ENCODE measurements around the gene DENND1C.
"Not testable (repeated sequence)": the region's sequence is repeated elsewhere in the genome, so short reads cannot be mapped to it uniquely, and the experiment has no call there.

DENND1C gene

GRCh38 chr19:6509118-6509971 is 27.8 kb upstream of the DENND1C start:
- DNase-seq: no peak

GRCh38 chr19:6508028-6508771 is 26.6 kb upstream of the DENND1C start:
- DNase-seq: not testable (repeated sequence)

GRCh38 chr19:6503407-6504201 is 22.0 kb upstream of the DENND1C start:
- no peak for DNase-seq

GRCh38 chr19:6501740-6502648 is 20.4 kb upstream of the DENND1C start, which contains the start of gene TUBB4A:
Gene TUBB4A, minus strand, starts transcription at chr19:6502309. Its CDS starts 97 bp downstream, at chr19:6502212.
- DNase-seq: no peak

GRCh38 chr19:6500837-6501739 is 19.5 kb upstream of the DENND1C start:
- no peak for DNase-seq

GRCh38 chr19:6499052-6499790 is 17.6 kb upstream of the DENND1C start:
- no peak for DNase-seq

DNA sequence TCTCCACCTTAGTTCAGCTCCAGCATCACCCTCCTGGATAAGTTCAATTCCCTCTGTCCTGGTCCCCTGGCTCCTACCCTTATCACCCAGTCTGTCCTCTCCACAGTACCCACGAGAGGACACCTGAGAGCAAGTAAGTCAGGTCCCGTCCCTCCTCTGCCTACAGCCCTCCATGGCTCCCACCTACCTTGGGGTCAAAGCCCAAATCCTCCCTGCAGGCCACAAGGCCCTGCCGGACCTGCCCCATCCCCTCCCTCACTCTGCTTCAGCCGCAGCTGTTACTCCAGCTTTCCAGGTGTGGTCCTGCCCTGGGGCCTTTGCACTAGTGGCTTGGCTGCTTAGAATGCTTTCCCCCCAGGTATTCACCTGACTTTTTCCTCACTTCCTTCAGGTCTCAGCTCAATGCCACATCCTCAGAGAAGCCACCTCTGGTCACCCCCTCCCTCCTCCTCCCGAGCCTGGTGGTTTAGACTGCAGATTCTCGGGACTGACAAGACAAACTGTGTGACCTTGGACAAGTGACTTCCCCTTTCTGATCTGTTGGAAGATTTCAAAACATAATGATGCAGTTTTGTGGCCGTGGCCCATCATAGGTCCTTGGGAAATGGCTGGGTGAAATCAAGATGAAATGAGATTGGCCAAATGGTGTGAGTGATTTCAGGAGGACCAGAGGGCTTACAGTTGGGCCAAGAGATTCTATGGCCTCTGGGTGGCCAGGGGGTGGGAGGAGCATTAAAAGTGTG is 16.9 kb upstream of the DENND1C start:
- no peak for DNase-seq

- no peak for DNase-seq
Measured at GRCh38 chr19:6495947-6496346, 14.4 kb upstream of the DENND1C start.

DNA sequence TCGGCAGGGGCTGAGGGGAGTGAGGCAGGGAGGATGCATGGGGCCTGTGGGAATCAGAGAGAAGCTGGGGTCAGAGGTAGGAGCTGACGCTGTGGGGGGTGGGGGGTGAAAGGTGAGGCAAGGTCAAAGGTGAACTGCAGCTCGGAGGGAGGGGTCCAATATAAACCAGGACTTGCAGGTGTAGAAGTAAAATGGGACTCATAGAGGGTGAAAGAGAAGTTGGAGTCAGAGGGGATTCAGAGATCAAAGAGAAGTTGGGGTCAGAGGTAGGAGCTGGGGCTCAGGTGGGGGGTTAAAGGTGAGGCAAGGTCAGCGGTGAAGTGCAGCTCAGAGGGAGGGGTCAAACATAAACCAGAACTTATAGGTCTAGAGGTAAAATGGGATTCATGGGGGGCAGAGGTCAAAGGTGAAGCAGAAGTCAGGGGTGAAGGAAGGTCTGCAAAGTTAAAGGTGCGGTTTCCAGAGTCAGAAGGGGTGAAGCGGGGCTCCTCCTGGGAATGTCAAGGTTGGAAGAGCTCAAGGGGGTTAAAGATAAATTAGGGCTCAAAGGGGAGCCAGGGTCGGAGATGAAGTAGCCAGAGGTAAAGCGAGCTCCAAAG is 12.9 kb upstream of the DENND1C start:
- DNase-seq: no peak

GRCh38 chr19:6491802-6492592 is 10.4 kb upstream of the DENND1C start:
- no peak for DNase-seq

GRCh38 chr19:6490134-6490533 is 8.5 kb upstream of the DENND1C start:
- no peak for DNase-seq

DNA sequence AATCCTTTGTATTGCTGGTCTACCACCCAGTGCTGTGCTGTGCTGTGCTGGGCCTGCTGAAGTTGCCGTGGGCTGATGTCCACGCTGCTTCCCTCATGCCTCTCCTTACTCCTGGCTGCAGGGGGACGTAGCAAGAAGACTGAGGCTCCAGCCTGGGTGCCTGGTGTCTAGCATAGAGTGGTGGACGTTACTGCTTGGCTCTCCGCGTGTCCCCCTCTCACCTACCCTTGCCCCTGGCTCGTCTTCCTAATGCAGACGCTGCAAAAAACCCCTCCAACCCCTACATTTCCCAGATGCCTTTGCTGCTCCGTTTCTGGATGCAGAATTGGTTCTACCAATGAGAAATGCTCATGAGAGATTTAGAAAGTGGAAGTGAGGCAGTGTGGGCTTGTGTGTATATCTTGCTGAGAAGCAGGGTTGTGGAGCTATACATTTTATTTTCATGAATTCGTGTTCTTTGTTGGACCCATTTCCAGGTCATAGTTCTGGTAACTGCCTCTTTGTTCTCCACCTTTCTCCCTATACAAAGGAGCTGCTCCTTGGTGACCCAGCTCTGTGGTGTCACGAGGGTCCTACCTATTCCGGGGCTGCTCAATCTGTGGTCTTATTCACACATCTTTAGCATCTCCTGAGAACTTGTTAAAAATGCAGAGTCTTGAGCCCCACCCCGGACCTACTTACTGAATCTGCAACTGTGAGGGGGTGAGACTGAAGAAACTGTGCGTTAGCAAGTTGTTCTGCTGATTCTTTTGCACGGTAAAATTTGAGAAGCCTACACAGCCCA is 7.9 kb upstream of the DENND1C start:
- DNase-seq: no peak

- no peak for DNase-seq
Measured at GRCh38 chr19:6484831-6485230, 3.2 kb upstream of the DENND1C start.

DNA sequence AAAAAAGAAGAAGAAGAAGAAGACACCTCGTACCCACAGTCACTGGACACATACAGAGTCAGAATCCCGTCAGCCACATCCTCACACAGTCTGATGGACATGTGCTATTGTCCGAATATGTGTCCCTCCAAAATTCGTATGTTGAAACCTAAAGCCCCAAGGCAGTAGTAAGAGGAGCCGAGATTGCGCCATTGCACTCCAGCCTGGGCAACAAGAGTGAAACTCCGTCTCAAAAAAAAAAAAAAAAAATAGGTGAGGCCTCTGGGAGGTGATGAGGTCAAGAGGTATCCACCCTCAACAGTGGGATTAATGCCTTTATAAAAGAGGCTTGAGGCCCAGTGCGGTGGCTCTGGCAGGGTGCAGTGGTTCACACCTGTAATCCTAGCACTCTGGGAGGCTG is 2.6 kb upstream of the DENND1C start:
- no peak for DNase-seq

DNA sequence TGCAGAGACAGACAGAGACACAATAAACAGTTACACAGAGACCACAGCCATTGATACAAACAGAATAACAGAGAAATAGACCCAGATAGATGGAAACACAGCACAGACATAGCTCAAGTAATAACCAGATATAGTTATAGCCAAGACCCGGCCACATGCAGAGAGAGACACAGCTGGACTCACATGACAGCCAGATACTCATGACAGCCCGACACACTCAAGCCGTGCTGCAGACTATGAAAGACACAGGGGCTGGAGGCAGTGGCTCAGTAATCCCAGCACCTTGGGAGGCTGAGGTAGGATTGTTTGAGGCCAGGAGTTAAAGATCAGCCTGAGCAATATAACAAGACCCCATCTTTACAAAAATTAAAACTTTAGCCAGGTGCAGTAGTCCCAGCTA is 1.6 kb upstream of the DENND1C start:
- DNase-seq: no peak

GRCh38 chr19:6482343-6482686 is 728 bp upstream of the DENND1C start:
- no peak for DNase-seq

- no peak for DNase-seq
Measured at GRCh38 chr19:6480848-6481415, 655 bp downstream of the DENND1C start.

Measured in fibroblast of skin of abdomen (primary cell).